Esophagus mucosa (tissue), 1 donor: ENCODE results near the gene VPS51. TPM values are rescaled to one million over a fixed set of nuclear protein-coding genes. Genes with fewer than 3 reads are reported as not detected.
"Not testable (repeated sequence)": the region's sequence is repeated elsewhere in the genome, so short reads cannot be mapped to it uniquely, and the experiment has no call there.

ENCODE experiments used
- ATAC-seq: fragments of 200-7000 bp; cut with Tn5 transposase; one replicate; pipeline ENCODE4 v1.9.1; 2020
- total RNA-seq: library from RNA; stranded (reverse); gene quantifications from one replicate; pipeline ENCODE4 v1.2.4, GENCODE V29; 2023
- donor health status: DM: yes; HTN: yes; CAD: no.

The VPS51 gene
- total RNA-seq, 1 donor from 2014 or later = 76.4 TPM

- ATAC-seq = no peak
Observed at GRCh38 chr11:65135633-65136145, 39.7 kb downstream of the VPS51 start.

GRCh38 chr11:65136515-65137096, 40.6 kb downstream of the VPS51 start:
- ATAC-seq = no peak

- no peak for ATAC-seq
Observed at GRCh38 chr11:65141896-65142494, 46.0 kb downstream of the VPS51 start.

GRCh38 chr11:65147352-65148075, 51.5 kb downstream of the VPS51 start:
- no peak for ATAC-seq

- ATAC-seq = peak; percentile 41
Observed at GRCh38 chr11:65148657-65149056, 52.6 kb downstream of the VPS51 start.

- ATAC-seq = not testable (repeated sequence)
Observed at GRCh38 chr11:65150131-65150508, 54.1 kb downstream of the VPS51 start.

GRCh38 chr11:65150509-65151299, 54.7 kb downstream of the VPS51 start:
- peak; percentile 96 for ATAC-seq

GRCh38 chr11:65151331-65151899, 55.4 kb downstream of the VPS51 start:
- ATAC-seq = no peak

GRCh38 chr11:65152122-65152521, 56.1 kb downstream of the VPS51 start:
- no peak for ATAC-seq

GRCh38 chr11:65156256-65156655, 60.2 kb downstream of the VPS51 start:
- no peak for ATAC-seq

GRCh38 chr11:65156926-65157325, 60.9 kb downstream of the VPS51 start:
- no peak for ATAC-seq

- no peak for ATAC-seq
Observed at GRCh38 chr11:65157336-65157735, 61.3 kb downstream of the VPS51 start.

- ATAC-seq = no peak
Observed at GRCh38 chr11:65159012-65159411, 63.0 kb downstream of the VPS51 start.

- ATAC-seq = no peak
Observed at GRCh38 chr11:65160643-65161042, 64.6 kb downstream of the VPS51 start.

Other genes with a start within 250 kb of the VPS51 start
- 25.6 TPM for gene EHD1, start 217.6 kb upstream of the VPS51 start, total RNA-seq
- gene ATG2A, start 179.0 kb upstream of the VPS51 start, total RNA-seq = 10.7 TPM
- 7.0 TPM for gene PPP2R5B, start 171.5 kb upstream of the VPS51 start, total RNA-seq
- not detected for gene GPHA2, start 160.3 kb upstream of the VPS51 start, total RNA-seq
- not detected for gene MAJIN, start 124.1 kb upstream of the VPS51 start, total RNA-seq
- not detected for gene BATF2, start 99.2 kb upstream of the VPS51 start, total RNA-seq
- gene ARL2, start 82.1 kb upstream of the VPS51 start, total RNA-seq = 43.9 TPM
- gene SNX15, start 68.8 kb upstream of the VPS51 start, total RNA-seq = 12.2 TPM
- gene SAC3D1, start 55.0 kb upstream of the VPS51 start, total RNA-seq = 11.3 TPM
- gene NAALADL1, start 37.7 kb upstream of the VPS51 start, total RNA-seq = 2.7 TPM
- 14.1 TPM for gene CDCA5, start 12.2 kb upstream of the VPS51 start, total RNA-seq
- 25.7 TPM for gene ZFPL1, start 12.0 kb upstream of the VPS51 start, total RNA-seq
- 53.2 TPM for gene TM7SF2, start 15.7 kb downstream of the VPS51 start, total RNA-seq
- gene ZNHIT2, start 21.5 kb downstream of the VPS51 start, total RNA-seq = 9.4 TPM
- 758 TPM for gene FAU, start 25.9 kb downstream of the VPS51 start, total RNA-seq
- gene MRPL49, start 26.1 kb downstream of the VPS51 start, total RNA-seq = 63.9 TPM
- 28.1 TPM for gene SYVN1, start 38.3 kb downstream of the VPS51 start, total RNA-seq
- not detected for gene SPDYC, start 74.0 kb downstream of the VPS51 start, total RNA-seq
- 510 TPM for gene CAPN1, start 85.7 kb downstream of the VPS51 start, total RNA-seq
- gene POLA2, start 165.7 kb downstream of the VPS51 start, total RNA-seq = 11.2 TPM
- 0.92 TPM for gene CDC42EP2, start 218.7 kb downstream of the VPS51 start, total RNA-seq
- 30.4 TPM for gene DPF2, start 237.6 kb downstream of the VPS51 start, total RNA-seq